Measurements from ENCODE around the gene COLEC12. TPM values are rescaled to one million over a fixed set of nuclear protein-coding genes. Genes with fewer than 3 reads are reported as not detected.

Gene COLEC12
- total RNA-seq, 1 donor from 2014 or later: 11.6 TPM

- H3K27ac Mint-ChIP-seq (ENCODE audit: unreplicated experiment): no peak overlapping the region
- Histone ChIP-seq H3K4me2 (ENCODE audit: low read length) (no peak overlapping the region), H3K27ac (ENCODE audit: low read depth, low read length) (no peak overlapping the region), H3K36me3 (ENCODE audit: insufficient read depth, low read length) (no peaks in the 10 kb centered on the region), H3K4me3 (ENCODE audit: insufficient read depth, low read depth, low read length) (no peak overlapping the region), H3K27me3 (ENCODE audit: insufficient read depth, low read length) (peaks cover 3% of the 10 kb centered on the region), H3K4me1 (ENCODE audit: insufficient read depth, low read length) (no peaks in the 10 kb centered on the region), H3K79me2 (ENCODE audit: insufficient read depth, low read length) (no peaks in the 10 kb centered on the region), H3K9me3 (ENCODE audit: insufficient read depth, low read depth, low read length) (no peaks in the 10 kb centered on the region), H4K20me1 (ENCODE audit: insufficient read depth, low read length) (no peaks in the 10 kb centered on the region), H2AFZ (ENCODE audit: low read depth, low read length) (no peak overlapping the region), H3K9ac (ENCODE audit: low read length) (no peak overlapping the region)
- peaks cover 8% of the 10 kb centered on the region for H3K27me3 Mint-ChIP-seq (ENCODE audit: low read depth, unreplicated experiment)
- peaks cover 16% of the 10 kb centered on the region for H3K4me1 Mint-ChIP-seq (ENCODE audit: low read depth, unreplicated experiment)
- no peak overlapping the region for H3K4me3 Mint-ChIP-seq (ENCODE audit: unreplicated experiment)
- H3K9me3 Mint-ChIP-seq (ENCODE audit: unreplicated experiment): peaks cover 4% of the 10 kb centered on the region
- DNase-seq (ENCODE audit: low read depth) (no peak), FAIRE-seq (no peak)
- TF ChIP-seq EZH2 (IDR thresholded peaks at IDR 0.05; ENCODE audit: insufficient read depth, low read length) (no peak), CTCF (IDR thresholded peaks at IDR 0.05; ENCODE audit: insufficient read depth, low read depth, low read length) (no peak)
- H3K36me3 Mint-ChIP-seq (ENCODE audit: low read depth, unreplicated experiment): peaks cover 3% of the 10 kb centered on the region
These were observed 164.8 kb downstream of the COLEC12 start for GRCh38 chr18:335733-336132.

GRCh38 chr18:334575-335132 lies 165.8 kb downstream of the COLEC12 start:
- FAIRE-seq: no peak

More at GRCh38 chr18:334575-335132, 165.8 kb downstream of the COLEC12 start:
- H3K27me3 ChIP-seq (ENCODE audit: insufficient read depth, low read length): peaks cover 3% of the 10 kb centered on the region
- H3K4me3 ChIP-seq (ENCODE audit: insufficient read depth, low read depth, low read length): no peak overlapping the region
- TF ChIP-seq CTCF (IDR thresholded peaks at IDR 0.05; ENCODE audit: insufficient read depth, low read depth, low read length) (no peak), EZH2 (IDR thresholded peaks at IDR 0.05; ENCODE audit: insufficient read depth, low read length) (no peak)
- peaks cover 16% of the 10 kb centered on the region for H3K4me1 Mint-ChIP-seq (ENCODE audit: low read depth, unreplicated experiment)
- no peaks in the 10 kb centered on the region for H4K20me1 ChIP-seq (ENCODE audit: insufficient read depth, low read length)
- H3K79me2 ChIP-seq (ENCODE audit: insufficient read depth, low read length): no peaks in the 10 kb centered on the region
- no peak overlapping the region for H3K27ac Mint-ChIP-seq (ENCODE audit: unreplicated experiment)
- peaks cover 4% of the 10 kb centered on the region for H3K9me3 Mint-ChIP-seq (ENCODE audit: unreplicated experiment)
- no peak for DNase-seq (ENCODE audit: low read depth)
- H3K4me3 Mint-ChIP-seq (ENCODE audit: unreplicated experiment): no peak overlapping the region
- no peak overlapping the region for H2AFZ ChIP-seq (ENCODE audit: low read depth, low read length)
- H3K4me1 ChIP-seq (ENCODE audit: insufficient read depth, low read length): no peaks in the 10 kb centered on the region
- no peak overlapping the region for H3K4me2 ChIP-seq (ENCODE audit: low read length)
- no peaks in the 10 kb centered on the region for H3K9me3 ChIP-seq (ENCODE audit: insufficient read depth, low read depth, low read length)
- H3K36me3 ChIP-seq (ENCODE audit: insufficient read depth, low read length): no peaks in the 10 kb centered on the region
- no peak overlapping the region for H3K27ac ChIP-seq (ENCODE audit: low read depth, low read length)
- H3K27me3 Mint-ChIP-seq (ENCODE audit: low read depth, unreplicated experiment): peaks cover 8% of the 10 kb centered on the region
- peaks cover 5% of the 10 kb centered on the region for H3K36me3 Mint-ChIP-seq (ENCODE audit: low read depth, unreplicated experiment)
- no peak overlapping the region for H3K9ac ChIP-seq (ENCODE audit: low read length)
